Measurements from ENCODE around the gene SORL1.
A peak's percentile ranks its signal among the peaks of the same experiment; 100 is the strongest.

Gene SORL1

DNA sequence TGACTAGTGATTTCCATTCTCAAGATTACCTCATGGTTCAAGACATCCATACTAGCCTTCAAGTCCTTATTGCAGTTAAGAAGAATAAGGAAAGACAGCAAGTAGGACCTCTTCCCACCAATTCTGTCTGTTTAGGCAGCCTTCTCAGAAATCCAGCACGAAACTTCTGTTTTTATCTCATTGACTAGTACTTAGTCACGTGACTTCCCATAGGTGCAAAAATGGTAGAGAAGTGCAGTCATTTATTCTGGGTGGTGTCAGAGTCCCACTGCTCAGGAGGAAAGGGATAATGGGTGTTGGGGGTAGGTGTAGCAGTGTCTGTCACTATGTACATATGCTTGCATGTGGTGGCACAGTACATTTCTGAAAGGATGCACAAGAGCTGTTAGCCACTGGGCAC is 58.3 kb downstream of the SORL1 start:
- no peak for DNase-seq

DNA sequence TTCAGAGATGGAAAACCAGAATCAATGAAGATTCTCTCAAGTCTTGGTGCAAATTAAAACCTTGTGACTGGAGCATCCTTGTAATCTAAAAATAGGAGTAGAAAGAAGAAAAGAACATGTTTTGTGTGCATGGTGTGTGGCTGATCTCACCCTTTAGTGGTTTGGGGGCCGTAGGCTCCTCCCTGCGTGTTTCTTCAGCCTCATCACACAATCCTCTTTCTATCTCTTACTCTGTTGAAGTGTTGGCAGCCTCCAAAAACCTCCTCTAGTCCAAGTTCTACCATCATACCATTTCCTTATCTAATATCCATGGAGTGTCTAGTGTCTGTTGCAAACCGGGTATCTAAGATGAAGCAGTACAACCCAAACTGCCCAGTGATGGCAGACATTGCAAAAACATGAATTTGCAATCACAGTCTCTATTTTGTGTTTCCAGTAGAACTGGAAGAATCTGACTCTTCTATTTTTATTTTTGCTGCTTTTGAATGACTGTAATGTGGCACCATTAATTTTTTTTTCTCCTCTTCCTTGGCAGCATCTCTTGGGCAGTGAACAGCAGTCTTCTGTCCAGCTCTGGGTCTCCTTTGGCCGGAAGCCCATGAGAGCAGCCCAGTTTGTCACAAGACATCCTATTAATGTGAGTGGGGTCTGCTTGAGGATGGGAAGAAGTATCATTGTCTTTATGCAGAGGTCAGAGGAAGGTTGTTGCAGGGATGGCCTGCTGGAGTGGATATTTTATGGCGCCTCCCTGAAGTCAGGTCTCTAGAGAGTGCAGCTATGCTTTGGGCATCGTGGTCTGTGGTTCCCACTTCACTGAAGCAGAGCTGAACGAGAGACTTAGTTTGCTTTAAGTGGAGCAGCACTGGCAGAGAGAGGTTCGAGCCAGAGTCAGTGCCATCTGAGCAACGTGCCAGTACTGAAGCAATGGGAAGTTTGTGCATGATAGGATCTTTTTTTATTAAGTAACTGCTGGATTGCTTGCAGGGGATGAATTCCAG is 60.7 kb downstream of the SORL1 start:
- DNase-seq: no peak

DNA sequence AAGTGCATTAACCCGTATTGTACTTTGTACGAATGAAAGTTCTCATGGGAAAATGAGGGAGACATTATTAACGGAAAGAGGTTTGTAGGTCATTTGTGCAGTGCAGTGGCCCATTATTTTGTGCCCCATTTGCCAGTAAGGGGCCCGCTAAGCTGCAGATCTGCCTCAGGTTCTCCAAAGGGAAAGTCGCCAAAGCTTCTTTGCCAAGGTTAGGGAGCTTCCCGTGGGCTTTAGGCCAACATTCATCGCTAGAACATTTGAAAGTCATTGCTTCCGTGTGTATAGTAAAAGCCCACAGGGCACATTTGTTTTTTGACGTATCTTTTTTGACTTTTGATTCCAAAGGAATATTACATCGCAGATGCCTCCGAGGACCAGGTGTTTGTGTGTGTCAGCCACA is 61.7 kb downstream of the SORL1 start:
- DNase-seq: no peak

DNA sequence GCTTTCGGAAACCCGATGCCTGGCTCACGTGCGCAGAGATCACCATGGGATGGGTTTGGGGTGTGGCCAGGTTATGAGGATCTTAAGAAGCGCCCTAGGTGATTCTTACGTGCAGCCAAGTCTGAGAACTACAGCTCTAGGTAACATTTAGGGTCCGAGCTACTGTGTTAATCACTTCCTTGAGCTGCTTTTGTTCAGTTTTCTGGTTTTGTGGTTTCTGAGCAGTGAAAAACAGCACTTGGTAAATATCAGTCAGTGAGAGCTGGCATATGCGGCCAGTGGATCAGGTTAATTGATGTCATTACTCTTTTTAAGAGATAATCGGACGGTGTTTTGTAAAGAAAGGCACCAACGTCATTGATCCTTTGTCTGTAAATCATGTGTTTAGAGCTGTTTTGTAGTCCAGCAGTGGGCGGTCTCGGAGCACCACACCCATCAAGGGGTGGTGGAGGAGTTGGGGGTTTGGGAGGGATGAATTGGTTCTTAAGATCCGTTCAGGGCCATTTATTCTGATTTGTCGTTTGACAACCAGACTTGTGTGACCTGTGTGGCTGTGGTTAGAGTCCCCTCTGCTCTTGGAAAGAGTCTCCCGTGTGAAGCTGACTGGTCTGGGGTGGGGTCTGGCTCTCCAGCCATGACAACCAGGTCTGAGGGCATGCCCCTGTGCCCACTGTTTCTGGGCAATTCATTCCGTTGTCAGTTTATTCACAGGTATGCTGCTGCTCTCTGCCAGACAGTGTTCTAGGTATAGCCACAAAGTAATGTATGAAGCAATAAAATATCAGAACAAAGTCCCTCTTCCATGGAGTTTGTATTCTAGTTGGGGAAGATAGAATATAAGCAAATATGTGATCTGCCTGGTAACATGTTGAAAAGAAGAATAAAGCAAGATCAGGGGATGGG is 62.6 kb downstream of the SORL1 start:
- DNase-seq: no peak

DNA sequence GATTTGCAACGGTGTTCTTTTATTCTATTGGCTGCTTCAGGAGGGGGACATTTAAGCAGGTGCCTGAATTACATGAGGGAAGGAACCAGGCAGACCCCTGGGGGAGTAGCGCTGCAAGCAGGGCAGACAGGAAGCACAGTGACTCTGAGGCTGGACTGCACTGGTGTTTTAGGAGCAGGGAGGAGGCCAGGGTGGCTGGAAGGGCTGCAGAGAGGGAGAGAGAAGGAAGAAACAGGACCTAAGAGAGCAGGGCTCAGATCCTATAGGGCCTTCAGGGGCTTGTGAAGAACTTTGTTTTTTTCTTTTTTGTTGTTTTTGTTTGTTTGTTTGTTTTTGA is 63.2 kb downstream of the SORL1 start:
- no peak for DNase-seq

DNA sequence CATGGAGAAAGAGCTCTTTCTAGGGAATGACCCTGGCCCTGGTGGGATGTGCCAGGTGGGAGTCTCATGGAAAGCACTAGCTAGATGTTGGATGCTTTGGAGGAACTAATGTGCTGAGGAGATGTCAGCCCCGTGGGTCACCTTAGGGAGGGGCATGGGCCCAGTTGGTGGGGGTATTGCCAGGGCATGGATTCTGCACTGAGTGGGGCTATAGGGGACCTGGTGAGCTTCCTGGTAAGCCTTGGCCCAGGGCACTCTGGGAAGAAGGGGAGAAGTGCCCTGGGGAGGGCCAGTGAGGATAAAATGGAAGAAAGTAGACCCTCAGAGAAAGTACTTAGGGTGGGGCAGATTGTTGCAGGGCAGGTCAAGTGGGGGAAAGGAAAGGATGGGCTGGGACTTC is 65.9 kb downstream of the SORL1 start:
- no peak for DNase-seq

DNA sequence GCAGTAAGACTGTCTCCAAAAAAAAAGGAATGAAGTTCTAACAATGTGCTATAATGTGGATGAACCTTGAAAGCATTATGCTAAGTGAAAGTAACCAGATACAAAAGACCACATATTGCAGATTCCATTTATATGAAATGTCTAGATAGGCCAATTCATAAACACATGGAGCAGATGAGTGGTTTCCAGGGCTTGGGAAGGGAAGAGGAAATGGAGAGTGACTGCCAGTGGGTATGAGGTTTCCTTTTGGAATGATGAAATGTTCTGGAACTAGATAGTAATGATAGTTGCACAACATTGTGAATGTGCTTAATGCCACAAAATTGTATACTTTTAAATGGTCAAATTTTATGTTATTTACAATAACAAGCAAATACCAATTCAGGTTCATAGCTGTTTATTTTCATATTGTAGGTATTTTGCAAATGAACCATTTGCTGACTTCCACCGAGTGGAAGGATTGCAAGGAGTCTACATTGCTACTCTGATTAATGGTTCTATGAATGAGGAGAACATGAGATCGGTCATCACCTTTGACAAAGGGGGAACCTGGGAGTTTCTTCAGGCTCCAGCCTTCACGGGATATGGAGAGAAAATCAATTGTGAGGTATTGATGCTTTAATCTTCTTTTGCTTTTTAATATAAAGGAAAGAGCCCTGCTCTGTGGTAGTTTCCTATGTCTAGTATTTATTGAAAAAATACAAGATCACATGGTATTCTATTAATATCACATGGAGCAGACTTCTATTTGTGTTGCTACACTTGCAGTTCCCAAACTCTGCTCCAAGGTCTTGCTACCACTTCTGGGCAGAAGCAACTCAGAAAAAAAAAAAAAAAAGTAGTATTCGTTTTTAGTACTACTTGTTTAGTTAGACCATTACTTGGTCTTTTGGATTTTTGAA is 68.4 kb downstream of the SORL1 start:
- peak; percentile 92 for DNase-seq

DNA sequence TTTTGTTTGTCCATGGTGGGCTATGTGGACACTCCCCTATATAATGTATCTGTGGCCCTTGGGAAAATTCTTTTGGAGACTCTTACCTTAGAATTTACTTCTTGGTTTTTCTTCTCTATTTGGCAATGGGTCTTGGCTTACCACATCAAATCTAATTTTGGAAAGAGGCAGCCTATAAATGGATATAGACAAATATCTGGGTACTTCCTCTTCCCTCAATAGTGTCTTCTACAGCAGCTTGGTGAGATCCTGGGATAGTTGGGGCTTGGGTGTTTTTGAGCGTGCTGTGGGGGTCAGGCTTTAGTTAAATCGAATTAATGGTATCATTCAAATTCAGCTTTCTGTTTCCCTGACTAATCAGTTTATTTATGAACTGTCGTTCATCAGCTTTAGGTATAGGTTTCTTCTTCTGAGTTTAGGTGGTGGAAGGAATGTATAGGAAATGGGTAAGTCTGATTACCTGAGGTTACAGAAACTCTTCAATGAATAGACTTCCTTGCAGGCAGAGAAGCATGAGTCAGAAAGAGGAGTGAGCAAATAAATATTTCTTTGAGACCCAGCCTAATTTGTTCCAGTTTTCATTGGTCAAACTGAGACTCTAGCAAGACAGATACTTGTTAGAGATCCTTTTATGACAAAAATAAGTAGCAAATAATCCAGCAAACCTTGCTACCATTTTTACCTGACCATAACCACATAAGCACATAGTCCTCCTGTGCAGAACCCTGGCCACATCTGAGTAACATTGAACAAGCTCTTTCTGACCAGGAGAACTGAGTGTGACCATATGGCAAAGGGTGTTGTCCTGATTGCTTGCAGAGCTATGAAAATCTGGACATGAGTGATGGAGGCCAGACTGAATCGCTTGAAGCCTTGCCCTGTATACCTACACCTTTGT is 69.3 kb downstream of the SORL1 start:
- peak; percentile 18 for DNase-seq

DNA sequence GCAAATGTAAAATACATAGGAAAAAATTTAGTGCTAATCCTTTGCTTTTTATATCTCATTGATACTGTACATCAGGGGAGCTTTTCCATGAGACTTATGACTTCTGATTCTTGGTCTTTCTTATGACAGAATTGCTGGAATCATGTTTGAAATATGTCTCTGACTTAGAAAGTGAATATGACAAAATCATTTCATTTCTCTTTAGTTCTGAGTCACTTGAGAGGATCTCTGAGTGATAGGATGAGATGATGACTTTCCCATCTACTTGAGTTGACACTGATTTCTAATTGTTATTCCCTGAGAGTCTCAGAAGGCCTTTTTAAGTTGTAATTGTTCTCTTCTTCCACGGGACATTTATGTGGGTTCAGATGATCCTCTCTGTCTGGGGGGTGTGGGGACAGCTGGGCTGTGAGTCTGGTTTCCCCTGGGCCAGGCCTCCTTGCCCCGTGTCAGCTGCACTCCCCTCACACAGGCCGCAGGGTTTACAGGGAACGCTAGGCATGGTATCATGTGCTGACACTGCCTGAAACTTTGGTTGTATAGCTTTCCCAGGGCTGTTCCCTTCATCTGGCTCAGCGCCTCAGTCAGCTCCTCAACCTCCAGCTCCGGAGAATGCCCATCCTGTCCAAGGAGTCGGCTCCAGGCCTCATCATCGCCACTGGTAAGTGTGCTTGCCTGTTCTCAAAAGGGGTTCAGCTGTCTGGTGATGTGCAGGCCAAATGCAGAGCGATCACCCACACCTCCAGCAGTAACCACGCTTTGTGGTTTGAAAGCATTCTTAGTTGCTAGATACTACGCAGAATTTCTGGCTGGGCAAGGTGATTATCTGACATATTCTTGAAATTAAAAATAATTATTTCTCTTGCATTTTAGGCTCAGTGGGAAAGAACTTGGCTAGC is 70.2 kb downstream of the SORL1 start:
- DNase-seq: no peak

DNA sequence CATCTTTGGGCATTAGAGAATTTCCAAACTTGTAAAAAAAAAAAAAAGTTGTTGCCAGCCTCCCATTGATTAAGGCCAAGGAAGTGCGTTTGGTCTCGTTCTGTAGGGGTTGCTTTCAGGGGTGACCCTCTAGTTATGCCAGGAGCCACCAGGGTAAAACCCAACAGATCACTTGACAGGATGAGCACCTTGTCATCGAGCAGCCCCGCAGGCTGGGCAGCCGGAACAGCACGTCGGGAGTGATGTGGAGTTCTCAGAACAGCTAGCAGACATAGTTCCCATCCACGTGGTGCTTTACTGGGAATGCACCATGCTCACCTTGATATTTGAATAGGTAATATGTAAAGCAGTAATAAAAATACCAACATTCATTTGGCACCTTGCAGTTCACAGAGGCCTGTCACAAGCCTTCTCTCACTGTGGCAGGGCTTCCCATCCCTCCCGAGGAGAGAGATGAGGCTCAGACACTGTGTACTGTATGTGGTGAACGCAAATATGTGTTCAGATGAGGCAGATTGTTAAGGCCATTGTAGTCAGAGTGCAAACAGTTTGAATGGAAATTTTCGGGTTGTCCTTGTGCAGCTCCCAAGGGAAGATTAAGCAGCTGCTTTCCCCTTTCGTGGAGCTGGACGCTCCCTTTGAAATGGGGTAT is 71.6 kb downstream of the SORL1 start:
- DNase-seq: no peak

DNA sequence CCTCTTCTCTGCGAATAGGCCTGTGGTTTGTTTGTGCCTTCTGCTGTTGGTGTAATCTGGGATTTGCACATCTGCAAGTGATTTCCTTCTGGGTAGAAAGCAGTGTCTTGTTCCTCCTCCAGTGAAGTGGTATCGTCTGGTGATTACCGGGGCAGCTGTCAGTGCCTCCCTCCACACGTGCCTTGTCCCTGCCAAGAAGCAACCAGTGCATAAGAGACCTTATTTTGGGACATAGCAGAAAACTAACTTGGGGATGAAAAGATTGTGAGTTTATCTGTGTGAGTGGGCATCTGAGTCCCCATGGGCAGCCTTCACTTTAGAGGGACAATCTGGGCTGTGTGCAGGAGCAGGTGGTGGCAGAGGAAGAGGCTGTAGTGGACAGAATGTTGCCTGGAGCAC is 72.1 kb downstream of the SORL1 start:
- peak; percentile 15 for DNase-seq

DNA sequence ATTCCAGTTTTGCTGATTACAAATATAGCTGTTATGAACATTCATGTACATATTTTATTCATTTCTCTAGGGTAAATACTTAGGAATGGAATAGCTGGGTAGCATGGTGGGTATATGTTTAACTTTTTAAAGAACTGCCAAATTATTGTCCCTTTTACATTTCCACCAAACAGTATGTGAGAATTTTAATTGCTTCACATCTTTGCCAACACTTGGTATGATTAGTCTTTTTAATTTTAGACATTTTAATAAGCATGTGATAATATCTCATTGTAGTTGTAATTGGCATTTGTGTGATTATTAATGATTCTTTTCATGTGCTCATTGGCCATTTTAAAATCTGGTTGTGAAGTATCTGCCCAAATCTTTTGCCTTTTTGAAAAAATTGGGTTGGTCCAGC is 73.3 kb downstream of the SORL1 start:
- DNase-seq: no peak

DNA sequence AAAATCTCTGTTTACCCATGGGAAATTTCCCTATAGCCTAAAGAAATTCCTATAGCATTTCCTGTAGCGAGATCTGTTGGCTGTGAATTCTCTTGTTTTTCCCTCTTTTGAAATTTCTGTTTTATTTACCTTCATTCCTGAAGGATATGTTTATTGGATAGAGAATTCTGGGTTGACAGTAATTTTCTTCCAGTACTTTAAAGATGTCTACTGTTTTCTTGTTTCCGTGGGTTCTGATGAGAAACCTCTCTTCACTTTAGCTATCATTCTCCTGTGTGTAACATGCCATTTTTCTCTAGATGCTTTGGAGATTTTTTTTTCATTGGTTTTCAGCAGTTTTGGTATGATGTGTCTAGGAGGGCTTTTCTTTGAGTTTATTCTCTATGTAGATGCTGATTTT is 78.1 kb downstream of the SORL1 start:
- DNase-seq: no peak

DNA sequence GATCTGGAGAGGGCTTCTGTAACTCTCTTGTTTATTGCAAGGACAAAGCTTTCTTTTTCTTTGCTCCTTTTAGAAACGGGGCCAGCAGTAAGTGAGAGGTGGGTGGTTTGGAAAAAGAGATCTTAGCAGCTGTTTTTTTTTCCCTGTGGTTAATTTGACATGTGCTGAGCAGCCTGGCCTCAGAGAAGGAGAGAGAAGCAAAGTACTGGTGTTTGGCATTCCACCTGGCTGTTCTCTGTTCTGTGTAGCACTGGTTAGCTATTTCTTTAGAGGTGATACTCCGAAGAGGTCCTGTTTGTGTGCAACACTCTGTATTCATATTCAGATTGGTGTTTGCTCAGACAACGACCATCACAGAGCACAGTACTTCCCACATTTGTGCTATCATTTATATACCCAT is 81.5 kb downstream of the SORL1 start:
- DNase-seq: no peak

DNA sequence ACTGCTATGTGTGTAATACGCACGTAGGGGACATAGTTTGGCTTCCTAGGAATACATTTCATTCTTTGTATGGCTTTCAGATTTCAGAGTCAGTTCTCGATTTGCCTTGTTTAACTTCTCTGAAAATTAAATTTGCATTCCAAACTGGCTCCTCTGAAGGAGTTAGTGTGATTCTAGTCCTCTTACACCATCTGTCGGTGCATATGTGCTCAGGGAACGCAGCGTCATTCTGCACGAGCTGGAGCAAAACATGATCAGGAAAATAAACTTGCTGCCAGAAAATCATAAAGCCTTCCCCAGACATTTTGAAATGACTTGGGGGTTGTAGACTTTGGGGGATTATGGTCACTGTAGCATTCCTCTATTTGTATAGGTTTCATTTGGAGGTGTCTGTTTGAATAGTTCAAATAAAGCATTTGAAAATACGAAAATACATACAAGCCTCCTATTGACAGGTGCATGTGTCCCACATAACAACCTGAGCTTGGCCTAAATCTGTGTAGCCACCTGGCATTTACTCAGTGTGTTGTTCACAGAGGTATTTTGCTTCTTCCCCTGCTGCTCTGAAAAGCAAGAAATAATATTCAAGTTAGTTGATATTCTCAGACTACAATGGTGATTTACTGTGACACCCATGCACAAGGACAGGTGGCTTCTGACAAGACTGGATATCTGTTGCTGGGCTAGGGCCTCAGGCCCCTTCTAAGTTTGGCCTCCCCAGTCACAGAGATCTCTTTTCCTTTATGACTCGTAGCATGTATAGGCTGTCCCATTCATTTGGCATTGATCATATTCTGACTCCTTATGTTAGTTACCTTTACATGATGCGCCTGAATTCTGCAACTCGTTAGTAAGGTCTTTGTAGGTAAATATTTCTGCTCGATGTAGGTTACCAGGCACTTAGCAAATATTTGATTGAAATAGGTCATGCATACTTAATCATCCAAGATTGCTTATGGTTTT is 82.3 kb downstream of the SORL1 start:
- DNase-seq: peak; percentile 53

DNA sequence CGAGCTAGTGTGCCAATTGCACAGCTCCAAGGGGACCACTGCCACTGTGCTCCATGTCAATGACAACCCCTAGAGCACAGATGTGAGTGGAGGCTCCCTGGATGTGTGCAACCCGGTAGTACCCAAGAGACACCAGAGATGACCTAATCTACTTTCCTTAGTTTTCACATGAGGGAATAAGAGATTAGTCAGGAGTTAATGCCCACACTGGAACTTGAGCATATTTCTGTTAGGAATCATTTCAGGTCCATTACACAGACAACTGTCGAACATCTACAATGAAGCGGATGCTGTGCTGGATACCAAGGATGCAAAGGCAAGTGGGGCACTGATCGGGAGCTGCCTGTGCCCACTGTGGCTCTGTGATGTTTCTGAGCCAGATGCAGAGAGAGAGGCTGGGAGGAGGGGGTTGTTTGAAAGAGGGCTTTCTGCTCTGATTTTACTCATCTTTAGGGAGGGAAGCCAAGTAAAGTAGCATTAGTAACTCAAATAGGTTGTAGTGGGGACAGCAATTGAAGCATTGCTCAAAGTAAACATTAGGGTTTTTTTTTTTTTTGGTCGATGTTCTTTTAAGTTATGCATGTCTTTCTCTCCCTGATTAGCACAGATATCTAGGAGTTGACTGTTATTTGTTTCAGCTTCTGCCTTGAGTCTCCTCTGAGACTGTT is 83.1 kb downstream of the SORL1 start:
- peak; percentile 25 for DNase-seq

DNA sequence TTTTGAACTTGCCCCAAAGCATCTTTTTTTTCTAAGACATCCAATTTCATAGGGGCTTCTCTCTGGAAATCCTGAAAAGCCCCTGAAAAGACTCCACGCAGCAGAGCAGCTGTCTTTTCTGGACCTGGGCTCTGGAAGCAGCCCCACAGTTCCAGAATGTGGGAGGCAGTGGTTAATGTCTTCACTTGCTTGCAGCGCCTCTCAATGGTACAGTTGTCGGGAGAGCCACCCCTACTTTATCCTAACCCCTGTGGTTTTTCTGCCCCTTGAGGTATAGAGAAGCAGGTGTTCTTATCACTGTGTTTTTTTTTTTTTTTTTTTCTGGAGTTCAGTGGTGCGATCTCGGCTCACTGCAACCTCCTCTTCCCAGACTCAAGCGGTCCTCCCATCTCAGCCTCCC is 84.0 kb downstream of the SORL1 start:
- no peak for DNase-seq

DNA sequence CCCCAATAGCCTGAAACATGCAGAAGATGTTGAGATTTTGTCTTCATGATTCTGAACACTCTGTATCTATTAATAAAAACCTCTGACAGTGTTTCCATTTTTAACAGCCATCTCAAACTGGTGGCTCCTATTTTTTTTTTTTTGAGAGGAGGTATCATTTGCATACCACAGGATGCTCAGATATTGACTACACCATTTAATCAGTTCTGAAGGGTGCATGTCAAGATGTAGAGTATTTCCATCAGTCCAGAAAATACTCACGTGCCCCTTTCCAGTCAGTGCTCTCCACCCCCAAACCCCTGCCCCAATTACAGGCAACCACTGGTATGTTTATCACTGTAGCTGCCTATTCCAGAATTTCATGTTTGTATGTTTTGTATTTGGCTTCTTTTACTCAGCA is 85.9 kb downstream of the SORL1 start:
- DNase-seq: no peak
